GM21390 (cell line): ENCODE results near the gene ENTHD1.
"Not testable (repeated sequence)": the region's sequence is repeated elsewhere in the genome, so short reads cannot be mapped to it uniquely, and the experiment has no call there.

Experiments
- ATAC-seq: cut with Tn5 transposase; IDR thresholded peaks from one replicate; pipeline ENCODE4 v1.9.1; 2021; ENCODE audit not compliant: unreplicated experiment

The ENTHD1 gene

GRCh38 chr22:39925273-39925672 is 31.7 kb upstream of the ENTHD1 start:
- ATAC-seq, result no peak

GRCh38 chr22:39924286-39924685 is 30.7 kb upstream of the ENTHD1 start:
- ATAC-seq, result no peak

GRCh38 chr22:39923696-39924095 is 30.1 kb upstream of the ENTHD1 start:
- ATAC-seq, result no peak

- no peak for ATAC-seq
These were observed 26.7 kb upstream of the ENTHD1 start for GRCh38 chr22:39920134-39920743.

- ATAC-seq, result no peak
These were observed 24.4 kb upstream of the ENTHD1 start for GRCh38 chr22:39917776-39918495.

- no peak for ATAC-seq
These were observed 23.7 kb upstream of the ENTHD1 start for GRCh38 chr22:39917197-39917643.

- no peak for ATAC-seq
These were observed 22.9 kb upstream of the ENTHD1 start for GRCh38 chr22:39916496-39916895.

- ATAC-seq, result no peak
These were observed 21.8 kb upstream of the ENTHD1 start for GRCh38 chr22:39915295-39915726.

- ATAC-seq, result no peak
These were observed 21.0 kb upstream of the ENTHD1 start for GRCh38 chr22:39914584-39914983.

GRCh38 chr22:39913886-39914285 is 20.3 kb upstream of the ENTHD1 start:
- ATAC-seq, result no peak

- no peak for ATAC-seq
These were observed 19.8 kb upstream of the ENTHD1 start for GRCh38 chr22:39913321-39913720.

GRCh38 chr22:39910876-39911613 is 17.5 kb upstream of the ENTHD1 start:
- ATAC-seq, result no peak

- no peak for ATAC-seq
These were observed 15.2 kb upstream of the ENTHD1 start for GRCh38 chr22:39908737-39909136.

GRCh38 chr22:39908136-39908535 is 14.6 kb upstream of the ENTHD1 start:
- ATAC-seq, result no peak

GRCh38 chr22:39907605-39908097 is 14.1 kb upstream of the ENTHD1 start:
- ATAC-seq, result no peak

GRCh38 chr22:39907047-39907446 is 13.5 kb upstream of the ENTHD1 start:
- ATAC-seq, result no peak

GRCh38 chr22:39906207-39906606 is 12.6 kb upstream of the ENTHD1 start:
- no peak for ATAC-seq

GRCh38 chr22:39905687-39906086 is 12.1 kb upstream of the ENTHD1 start:
- no peak for ATAC-seq

- ATAC-seq, result no peak
These were observed 11.3 kb upstream of the ENTHD1 start for GRCh38 chr22:39904862-39905261.

- ATAC-seq, result not testable (repeated sequence)
These were observed 10.5 kb upstream of the ENTHD1 start for GRCh38 chr22:39904024-39904423.

GRCh38 chr22:39901565-39902146 is 8.1 kb upstream of the ENTHD1 start:
- ATAC-seq, result no peak
